Stimulated activated CD8-positive, alpha-beta memory T cell treated with anti-CD3 and anti-CD28 coated beads, Interleukin-15, amount 100 ng/mL, for 48 hours (primary cell): ENCODE results near the gene VSTM2L.
"Not testable (repeated sequence)": the region's sequence is repeated elsewhere in the genome, so short reads cannot be mapped to it uniquely, and the experiment has no call there.

ENCODE experiments used
- DNase-seq, 2 donors: peaks; one replicate each; pipeline ENCODE4 v3.0.0-alpha.2; 2020; ENCODE audit warnings: low read depth in 2 of 2

VSTM2L gene

GRCh38 chr20:37937686-37938085 is 34.8 kb downstream of the VSTM2L start:
- DNase-seq, result no peak

DNA sequence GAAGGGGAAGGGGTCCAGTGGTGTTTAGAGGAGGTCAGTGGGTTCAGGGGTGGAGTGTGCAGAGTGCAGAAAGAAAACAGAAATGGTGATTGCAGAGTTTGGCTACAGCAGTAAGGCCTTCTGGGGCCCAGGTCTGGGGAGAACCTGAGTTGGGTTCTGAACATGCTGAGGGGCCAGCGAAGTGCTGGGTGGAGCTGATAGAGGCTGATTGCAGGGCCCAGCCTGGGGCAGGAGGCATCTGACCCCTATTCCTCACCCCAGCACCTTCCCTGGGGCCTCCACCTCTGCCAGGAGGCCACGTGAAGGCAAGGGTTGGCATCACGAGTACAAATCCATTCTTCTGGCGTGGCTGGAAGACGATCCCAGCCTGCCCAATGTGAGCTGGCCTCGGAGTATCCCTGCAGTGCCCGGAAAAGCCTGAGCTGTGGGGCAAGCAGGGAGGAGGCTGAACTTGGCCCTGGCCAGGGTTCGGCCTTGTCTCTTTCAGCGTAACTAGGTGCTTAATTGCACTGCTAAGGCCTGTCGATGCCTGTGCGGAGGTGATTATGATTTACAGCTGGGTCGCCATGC is 35.3 kb downstream of the VSTM2L start:
- DNase-seq, result no peak

DNA sequence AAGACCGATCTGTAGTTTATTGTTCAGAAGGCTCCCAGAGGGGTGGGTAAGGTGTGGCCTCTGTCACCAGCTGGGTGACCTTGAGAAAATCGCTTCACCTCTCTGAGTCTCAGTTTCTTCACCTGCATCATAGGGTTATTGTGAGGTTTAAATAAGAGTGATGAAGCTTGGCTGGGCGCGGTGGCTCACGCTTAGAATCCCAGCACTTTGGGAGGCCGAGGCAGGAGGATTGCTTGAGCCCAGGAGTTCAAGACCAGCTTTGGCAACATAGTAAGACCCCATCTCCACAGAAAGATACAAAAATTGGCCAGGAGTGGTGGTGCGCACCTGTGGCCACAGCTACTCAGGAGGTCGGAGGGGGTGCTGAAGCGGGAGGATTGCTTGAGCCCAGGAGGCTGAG is 36.0 kb downstream of the VSTM2L start:
- DNase-seq, result no peak

DNA sequence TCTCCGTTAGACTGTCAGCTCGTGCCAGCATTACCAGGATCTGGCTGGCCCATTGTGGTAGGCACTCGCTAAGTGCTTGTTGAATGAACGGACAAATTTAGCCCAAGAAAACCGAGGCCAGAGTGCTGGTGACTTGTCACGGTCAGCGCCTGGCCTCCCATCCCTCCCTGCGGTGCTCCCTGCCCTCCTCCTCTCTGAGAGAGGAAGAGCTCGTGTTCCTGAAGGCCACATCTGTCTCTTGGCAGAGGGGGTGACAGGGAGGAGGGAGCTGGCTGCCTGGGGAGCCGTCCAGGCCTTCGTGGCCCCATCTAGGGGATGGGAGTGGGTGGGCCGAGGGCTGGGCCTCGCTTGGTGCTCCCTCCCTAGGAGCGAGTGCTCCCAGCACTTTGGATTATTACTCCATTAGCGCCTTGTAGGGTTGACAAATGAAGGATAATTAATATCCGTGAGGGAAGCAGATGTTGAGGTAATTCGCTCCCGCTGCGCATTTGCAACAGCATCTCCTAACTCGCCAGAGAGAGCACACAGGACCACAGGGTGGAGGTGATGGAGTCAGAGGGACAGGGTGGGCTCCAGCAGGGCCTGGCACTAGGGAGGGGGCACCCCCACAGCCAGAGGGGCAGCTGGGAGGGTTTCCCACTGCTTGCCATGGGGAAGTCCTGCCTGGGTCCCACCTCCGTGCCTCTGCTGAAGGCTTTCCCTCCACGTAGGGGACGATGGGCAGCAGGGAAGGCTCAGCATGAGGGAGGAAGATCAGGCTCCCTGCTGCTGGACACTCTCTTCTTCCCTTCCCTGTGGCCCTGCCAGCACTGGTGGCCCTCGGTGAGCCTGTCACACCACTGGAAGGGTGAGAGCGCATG is 37.0 kb downstream of the VSTM2L start:
- DNase-seq, result no peak

DNA sequence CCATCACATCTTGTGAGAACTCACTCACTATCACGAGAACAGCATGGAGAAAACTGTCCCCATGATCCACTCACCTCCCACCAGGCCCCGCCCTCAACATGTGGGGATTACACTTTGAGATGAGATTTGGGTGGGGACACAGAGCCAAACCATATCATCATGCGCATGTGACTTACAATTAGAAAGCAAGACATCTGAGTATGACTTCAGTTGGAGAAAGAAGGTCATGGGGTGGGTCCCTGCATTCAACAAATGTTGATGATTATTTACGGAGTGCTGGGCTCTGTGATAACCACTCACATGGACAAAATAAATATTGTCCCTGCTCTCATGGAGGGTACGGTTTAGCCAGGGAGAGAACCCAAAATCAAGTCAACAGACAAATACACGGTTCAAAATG is 37.9 kb downstream of the VSTM2L start:
- no peak for DNase-seq

- no peak for DNase-seq
Observed at GRCh38 chr20:37941332-37941731, 38.4 kb downstream of the VSTM2L start.

DNA sequence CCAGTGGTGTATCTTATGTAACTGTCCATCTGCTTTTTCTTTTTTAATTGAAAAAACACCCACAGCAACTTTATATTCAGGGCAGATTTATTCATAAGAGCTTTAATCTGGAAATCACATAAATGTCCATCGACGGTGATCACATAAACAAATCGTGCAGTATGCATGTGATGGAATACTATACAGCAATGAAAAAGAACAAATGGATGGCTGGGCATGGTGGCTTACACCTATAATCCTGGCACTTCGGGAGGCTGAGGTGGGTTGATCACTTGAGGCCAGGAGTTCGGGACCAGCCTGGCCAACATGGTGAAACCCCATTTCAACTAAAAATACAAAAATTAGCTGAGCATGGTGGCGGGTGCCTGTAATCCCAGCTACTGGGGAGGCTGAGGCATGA is 39.1 kb downstream of the VSTM2L start:
- DNase-seq, result no peak

GRCh38 chr20:37943033-37943432 is 40.1 kb downstream of the VSTM2L start:
- no peak for DNase-seq

DNA sequence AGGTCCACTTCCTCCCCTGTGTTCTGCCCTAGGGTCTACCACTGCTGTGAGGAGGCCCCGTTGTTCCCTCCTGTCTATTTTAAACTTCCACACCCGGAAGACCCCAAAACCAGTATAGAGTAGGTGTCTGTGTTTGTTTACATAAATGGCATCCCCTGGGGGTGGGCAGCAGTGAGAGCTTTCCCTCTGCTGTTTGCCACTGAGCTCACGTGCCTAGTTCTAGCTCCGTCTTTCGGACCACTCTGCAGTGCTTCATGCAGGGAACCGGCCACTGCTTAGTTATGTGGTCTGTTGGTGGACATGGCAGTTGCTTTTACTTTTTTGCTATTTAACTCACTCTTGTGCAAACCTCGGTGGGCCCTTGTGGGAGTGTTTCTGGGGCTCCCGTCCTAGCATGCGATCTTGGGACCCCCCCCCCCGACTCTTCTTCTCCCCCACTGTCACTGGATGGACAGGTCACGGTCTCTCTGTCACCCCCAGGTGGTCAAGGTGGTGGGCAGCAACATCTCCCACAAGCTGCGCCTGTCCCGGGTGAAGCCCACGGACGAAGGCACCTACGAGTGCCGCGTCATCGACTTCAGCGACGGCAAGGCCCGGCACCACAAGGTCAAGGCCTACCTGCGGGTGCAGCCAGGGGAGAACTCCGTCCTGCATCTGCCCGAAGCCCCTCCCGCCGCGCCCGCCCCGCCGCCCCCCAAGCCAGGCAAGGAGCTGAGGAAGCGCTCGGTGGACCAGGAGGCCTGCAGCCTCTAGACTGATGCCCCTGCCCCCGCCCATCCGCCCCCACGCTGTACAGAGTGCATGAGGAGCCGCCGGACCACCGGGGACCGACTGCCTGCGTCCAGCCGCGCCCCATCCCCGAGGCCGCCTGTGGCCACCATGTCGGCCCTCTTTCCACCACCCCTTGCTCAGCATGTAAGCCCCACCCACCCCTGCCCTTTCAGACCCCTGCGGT is 40.9 kb downstream of the VSTM2L start:
- DNase-seq, result no peak

DNA sequence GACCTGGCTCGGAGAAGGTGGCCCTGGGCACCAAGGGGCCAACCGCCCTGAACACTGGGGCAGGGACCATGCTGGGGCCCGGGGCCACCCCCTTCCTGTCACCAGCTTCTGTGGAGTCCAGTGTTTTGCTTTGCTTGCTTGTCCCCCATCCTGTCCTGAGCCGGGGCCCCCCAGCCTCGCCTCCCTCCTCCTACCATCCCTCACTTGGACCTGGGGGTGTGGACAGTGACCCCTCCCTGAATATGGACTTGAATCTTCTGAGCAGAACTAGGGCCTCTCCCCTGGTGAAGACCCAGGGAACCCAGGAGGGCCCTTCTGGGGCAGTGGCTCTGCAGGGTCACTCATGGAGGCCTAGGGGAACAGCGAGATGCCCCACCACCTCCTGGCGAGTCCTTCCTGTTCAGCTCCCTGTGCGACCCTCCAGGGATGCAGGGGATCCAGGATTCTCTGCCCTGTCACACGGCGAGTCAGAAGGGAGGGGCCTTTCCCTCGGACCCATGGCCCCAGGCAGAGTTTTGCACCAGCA is 41.6 kb downstream of the VSTM2L start:
- DNase-seq, result no peak

DNA sequence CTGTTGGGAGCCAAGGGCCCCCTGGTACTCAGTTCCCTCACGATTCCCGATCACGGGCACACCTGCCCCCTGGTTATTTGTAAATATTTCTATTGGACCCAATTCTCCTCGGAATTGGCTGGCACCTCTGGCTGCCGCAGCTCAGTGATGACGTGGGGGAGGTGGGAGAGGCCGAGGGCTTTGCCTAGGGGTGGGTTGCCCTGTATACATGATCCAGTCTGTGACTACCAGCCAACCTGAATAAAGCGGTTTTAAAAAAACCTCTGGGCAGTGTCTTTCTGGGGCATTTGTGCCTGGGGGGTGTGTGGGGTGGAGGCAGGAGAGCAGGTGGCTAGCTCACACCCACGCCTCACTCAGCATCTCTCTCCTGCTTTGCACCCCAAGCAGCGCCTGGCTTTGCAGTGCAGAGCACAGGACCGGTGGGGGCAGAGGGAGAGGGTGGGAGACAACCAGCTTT is 42.2 kb downstream of the VSTM2L start:
- DNase-seq, result no peak

DNA sequence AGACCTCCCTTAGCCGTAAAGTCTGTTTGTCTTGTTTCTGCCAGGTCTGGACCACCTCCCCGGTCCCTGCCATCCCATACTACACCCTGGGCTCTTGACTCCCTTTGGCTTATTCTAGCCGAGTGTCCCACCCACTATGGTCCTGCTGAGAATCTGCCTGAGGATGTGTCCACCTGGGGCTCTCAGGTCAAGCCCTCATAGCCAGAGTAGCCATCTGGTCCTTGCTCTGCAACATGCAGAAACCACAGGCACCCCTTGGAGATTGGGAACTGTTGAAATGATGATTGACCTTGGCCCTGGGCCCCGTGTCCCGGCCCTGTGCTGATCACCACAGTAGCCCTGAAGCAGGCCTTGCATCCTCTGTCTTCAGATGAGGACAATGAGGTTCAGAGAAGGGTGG is 44.0 kb downstream of the VSTM2L start:
- DNase-seq, result no peak

DNA sequence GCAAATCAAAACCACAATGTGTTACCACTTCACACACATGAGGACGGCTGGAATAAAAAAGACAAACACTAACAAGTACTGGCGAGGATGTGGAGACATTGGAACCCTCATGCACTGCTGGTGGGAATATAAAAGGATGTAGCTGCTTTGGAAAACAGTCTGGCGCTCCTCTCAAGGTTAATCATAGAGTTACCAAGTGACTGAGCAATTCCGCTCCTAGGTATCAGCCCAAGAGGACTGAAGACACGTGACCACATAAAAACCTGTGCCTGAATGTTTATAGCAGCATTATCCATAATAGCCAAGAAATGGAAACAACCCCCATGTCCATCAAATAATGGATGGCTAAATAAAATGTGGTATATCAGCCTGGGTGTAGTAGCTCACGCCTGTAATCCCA is 45.0 kb downstream of the VSTM2L start:
- no peak for DNase-seq

DNA sequence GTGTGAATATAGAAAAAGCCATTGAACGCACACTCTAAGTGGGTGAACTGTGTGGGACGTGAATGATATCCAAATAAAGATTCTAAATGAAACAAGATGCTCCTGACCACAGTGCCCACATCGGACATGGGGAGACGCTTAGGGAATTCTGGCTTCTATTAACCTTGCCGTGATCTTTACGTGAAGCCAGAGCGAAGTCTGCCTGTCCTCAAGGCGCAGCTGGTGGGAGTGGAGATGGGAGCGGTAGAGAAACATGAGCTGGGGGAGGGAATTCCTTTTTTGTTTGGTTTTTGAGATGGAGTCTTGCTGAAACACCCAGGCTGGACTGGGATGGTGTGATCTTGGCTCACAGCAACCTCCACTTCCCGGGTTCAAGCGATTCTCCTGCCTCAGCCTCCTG is 46.0 kb downstream of the VSTM2L start:
- DNase-seq, result no peak

DNA sequence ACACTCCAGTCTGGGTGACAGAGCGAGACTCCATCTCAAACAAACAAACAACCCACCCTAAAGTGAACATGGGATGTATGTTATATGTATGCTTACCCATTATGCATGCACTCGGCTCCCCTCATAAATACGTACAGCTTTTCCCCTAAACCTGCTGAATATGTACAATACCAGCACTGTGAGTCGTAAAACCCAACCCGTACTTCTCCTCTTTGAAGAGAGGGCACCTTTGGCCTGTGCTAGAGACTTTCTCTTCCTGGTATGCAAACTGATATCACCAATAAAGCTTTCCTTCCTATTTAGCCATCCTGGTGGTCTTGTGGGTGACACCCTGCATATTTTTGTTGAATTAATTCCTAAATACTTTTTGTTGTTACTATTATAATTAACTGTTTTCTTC is 51.3 kb downstream of the VSTM2L start:
- no peak for DNase-seq

DNA sequence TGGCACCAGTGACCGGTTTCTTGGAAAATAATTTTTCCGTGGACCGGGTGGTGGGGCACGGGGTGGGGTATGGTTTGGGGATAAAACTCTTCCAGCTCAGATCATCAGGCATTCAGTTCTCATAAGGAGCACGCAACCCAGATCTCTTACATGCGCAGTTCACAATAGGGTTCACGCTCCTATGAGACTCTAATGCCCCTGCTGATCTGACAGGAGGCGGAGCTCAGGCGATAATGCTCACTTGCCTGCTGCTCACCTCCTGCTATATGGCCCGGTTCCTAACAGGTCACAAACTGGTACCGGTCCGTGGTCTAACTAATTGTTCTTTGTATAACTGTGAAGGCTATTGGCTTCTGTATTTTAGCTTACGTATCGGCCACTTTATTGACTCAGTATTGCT is 51.7 kb downstream of the VSTM2L start:
- no peak for DNase-seq

GRCh38 chr20:37955511-37955910 is 52.6 kb downstream of the VSTM2L start:
- DNase-seq, result no peak

DNA sequence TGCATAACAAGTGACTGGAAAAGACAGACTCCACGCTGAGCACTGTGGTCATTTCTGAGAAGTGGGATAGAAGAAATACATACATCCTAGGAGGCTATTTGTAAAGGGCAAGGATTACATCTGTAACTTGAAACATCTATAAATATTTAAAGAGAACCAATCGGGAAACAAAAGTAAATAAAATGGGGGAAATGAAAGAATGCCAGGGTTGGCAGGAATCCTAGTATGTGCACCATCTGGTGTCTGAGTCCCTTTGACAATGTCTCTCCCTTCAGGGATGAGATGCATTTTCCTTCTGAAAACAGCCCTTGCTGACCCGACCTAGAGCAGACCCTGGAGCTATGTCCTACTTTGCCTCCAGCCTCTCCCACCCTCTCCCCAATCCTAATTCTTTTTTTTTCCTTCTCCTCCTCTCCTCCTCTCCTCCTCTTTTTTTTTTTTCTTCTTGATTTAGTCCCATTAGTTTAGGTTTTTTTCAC is 53.2 kb downstream of the VSTM2L start:
- DNase-seq, result no peak

DNA sequence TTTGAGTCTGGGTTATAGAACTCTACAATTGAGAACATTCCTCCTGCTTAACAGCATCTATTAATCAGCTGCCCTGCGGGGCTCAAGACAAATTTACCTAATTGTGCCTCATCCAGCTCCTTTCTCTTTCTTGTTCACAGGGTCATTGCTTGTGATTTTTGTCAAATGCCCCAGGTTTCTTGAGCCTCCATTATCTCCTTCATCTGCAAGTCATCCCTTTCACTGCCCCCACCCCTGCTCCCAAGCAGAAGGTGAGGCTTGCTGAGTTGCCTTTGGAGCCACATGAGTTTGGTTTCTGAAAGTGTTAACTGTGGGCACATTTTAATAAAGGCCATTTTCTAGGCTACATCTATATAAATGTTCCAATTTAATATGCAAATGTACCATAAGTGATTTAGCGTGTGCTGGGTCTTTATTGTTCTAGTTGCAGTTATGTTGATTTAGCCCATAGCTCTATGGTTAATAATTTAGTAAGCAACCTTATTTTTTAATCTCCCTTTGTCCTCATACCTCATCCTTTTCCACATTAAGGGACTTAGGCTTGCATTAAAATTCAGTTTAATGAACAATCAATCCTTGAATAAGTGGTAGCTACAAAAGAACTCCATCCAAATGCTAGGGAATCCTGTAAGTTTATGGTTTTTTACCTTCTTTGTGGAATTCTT is 56.1 kb downstream of the VSTM2L start:
- DNase-seq, result no peak

GRCh38 chr20:37961066-37961465 is 58.1 kb downstream of the VSTM2L start:
- DNase-seq, result no peak

GRCh38 chr20:37963483-37963882 is 60.6 kb downstream of the VSTM2L start:
- not testable (repeated sequence) for DNase-seq
